H1 (cell line): ENCODE data around the gene OSBP. TPM values are rescaled to one million over a fixed set of nuclear protein-coding genes. Genes with fewer than 3 reads are reported as not detected.
A peak's percentile ranks its signal among the peaks of the same experiment; 100 is the strongest.

Source experiments
- CTCF ChIA-PET: fragments of 300-600 bp; sonication (Branson Sonifier 250); formaldehyde crosslinking; loops from one replicate; lab custom pipeline; 2021; ENCODE audit not compliant: partially characterized antibody; lab: Charles Lee
- POLR2A ChIA-PET: fragments of 300-600 bp; sonication (Branson Sonifier 250); formaldehyde crosslinking; loops from one replicate; lab custom pipeline; 2021; ENCODE audit warnings: inconsistent platforms; ENCODE audit not compliant: partially characterized antibody; lab: Charles Lee
- DNase-seq, 2 experiments: peaks; one replicate each; pipeline versions ENCODE4 v3.0.0 to v3.0.0-alpha.2; 2010 to 2022; ENCODE audit warnings: low spot score in 2 of 2, low read depth in 1 of 2, mixed read lengths in 1 of 2
- FAIRE-seq: peaks from 2 replicates; lab custom pipeline; 2011; peaks lifted over from hg19 to GRCh38; lab: Jason Lieb, UNC
- H2AFZ ChIP-seq: 2 replicates; pipeline ENCODE4 v1.8.1; 2012; ENCODE audit warnings: low read length, inconsistent platforms
- H2AK5ac ChIP-seq: 2 replicates; pipeline ENCODE4 v1.6.1; 2013; ENCODE audit warnings: low read depth, low read length
- H2BK120ac ChIP-seq: replicated peaks from 2 replicates; pipeline ENCODE3; 2013; ENCODE audit warnings: low read depth, low read length, inconsistent platforms
- H2BK12ac ChIP-seq: 2 replicates; pipeline ENCODE4 v1.6.1; 2013; ENCODE audit warnings: low read depth, low read length
- H2BK15ac ChIP-seq: 2 replicates; pipeline ENCODE4 v1.6.1; 2013; ENCODE audit warnings: low read length
- H2BK20ac ChIP-seq: 2 replicates; pipeline ENCODE4 v1.6.1; 2013; ENCODE audit warnings: low read length
- H2BK5ac ChIP-seq: 2 replicates; pipeline ENCODE4 v1.6.1; 2013; ENCODE audit warnings: low read depth, low read length
- H3K14ac ChIP-seq: 2 replicates; pipeline ENCODE4 v1.6.1; 2013; ENCODE audit warnings: inconsistent platforms; ENCODE audit not compliant: insufficient read length
- H3K18ac ChIP-seq: 2 replicates; pipeline ENCODE4 v1.6.1; 2013; ENCODE audit warnings: low read length; ENCODE audit errors: extremely low read depth
- H3K23ac ChIP-seq: 2 replicates; pipeline ENCODE4 v1.6.1; 2013; ENCODE audit warnings: inconsistent platforms; ENCODE audit not compliant: insufficient read length
- H3K23me2 ChIP-seq: 2 replicates; pipeline ENCODE4 v1.6.1; 2013; ENCODE audit warnings: low read depth, low read length
- H3K27ac ChIP-seq: 2 replicates; pipeline ENCODE4 v1.6.1; 2011; ENCODE audit warnings: low read depth, low read length, inconsistent platforms
- H3K27me3 ChIP-seq, 4 experiments: replicated peaks in 1 of 4; 1 replicate in 1 of 4; 2 replicates in 3 of 4; pipeline versions ENCODE4 v1.6.1 to v1.8.1; 2011 to 2013; ENCODE audit warnings: low read length in 3 of 4, mild to moderate bottlenecking in 3 of 4, inconsistent platforms in 2 of 4, mixed read lengths in 2 of 4, moderate library complexity in 1 of 4; ENCODE audit not compliant: control insufficient read depth in 3 of 4, insufficient read depth in 3 of 4; ENCODE audit errors: extremely low read depth in 1 of 4
- H3K36me3 ChIP-seq, 4 experiments: 2 replicates each; pipeline versions ENCODE4 v1.6.1 to v1.8.1; 2011 to 2013; ENCODE audit warnings: mild to moderate bottlenecking in 4 of 4, low read length in 3 of 4, moderate library complexity in 2 of 4, control low read depth in 1 of 4, inconsistent platforms in 1 of 4; ENCODE audit not compliant: insufficient read depth in 4 of 4, control insufficient read depth in 2 of 4
- H3K4ac ChIP-seq: replicated peaks from 2 replicates; pipeline ENCODE3; 2013; ENCODE audit warnings: low read length, low read depth, mixed read lengths, inconsistent platforms; ENCODE audit not compliant: insufficient read length
- H3K4me1 ChIP-seq, 4 experiments: replicated peaks in 1 of 4; 1 replicate in 1 of 4; 2 replicates in 3 of 4; pipeline versions ENCODE4 v1.6.1 to v1.8.1; 2011 to 2013; ENCODE audit warnings: low read length in 3 of 4, inconsistent platforms in 2 of 4, mixed read lengths in 1 of 4; ENCODE audit not compliant: insufficient read depth in 4 of 4, control insufficient read depth in 3 of 4
- H3K4me2 ChIP-seq, 2 experiments: 2 replicates each; pipeline versions ENCODE4 v1.6.1 to v1.8.1; 2011 to 2013; ENCODE audit warnings: low read depth in 2 of 2, low read length in 2 of 2, control low read depth in 1 of 2, inconsistent platforms in 1 of 2, mild to moderate bottlenecking in 1 of 2; ENCODE audit not compliant: insufficient read depth in 1 of 2
- H3K4me3 ChIP-seq, 4 experiments: fragments of 200-600, 300-600 bp in 1 of 4; sonication (generic), shearing (Covaris generic), sonication (Bioruptor Twin) in 1 of 4; 2 replicates each; pipeline versions ENCODE4 v1.5.1 to v1.8.1; 2011 to 2016; ENCODE audit warnings: low read length in 4 of 4, low read depth in 3 of 4, control low read depth in 2 of 4, inconsistent platforms in 2 of 4, mild to moderate bottlenecking in 2 of 4, mixed read lengths in 1 of 4, moderate library complexity in 1 of 4; ENCODE audit not compliant: insufficient read depth in 2 of 4; ENCODE audit errors: extremely low read depth in 1 of 4
- H3K56ac ChIP-seq: replicated peaks from 2 replicates; pipeline ENCODE3; 2013; ENCODE audit warnings: low read depth, mild to moderate bottlenecking, mixed read lengths, low read length, inconsistent platforms; ENCODE audit not compliant: insufficient read length
- H3K79me1 ChIP-seq: 2 replicates; pipeline ENCODE4 v1.6.1; 2013; ENCODE audit warnings: low read depth, low read length, control low read depth
- H3K79me2 ChIP-seq, 2 experiments: 2 replicates each; pipeline versions ENCODE4 v1.6.1 to v1.8.1; 2012 to 2013; ENCODE audit warnings: low read length in 2 of 2, mild to moderate bottlenecking in 2 of 2, inconsistent platforms in 1 of 2; ENCODE audit not compliant: insufficient read depth in 2 of 2, control insufficient read depth in 1 of 2
- H3K9ac ChIP-seq, 4 experiments: replicated peaks in 1 of 4; 1 replicate in 1 of 4; 2 replicates in 3 of 4; pipeline versions ENCODE4 v1.6.1 to v1.8.1; 2011 to 2013; ENCODE audit warnings: low read depth in 3 of 4, low read length in 3 of 4, control low read depth in 2 of 4, mild to moderate bottlenecking in 2 of 4, moderate library complexity in 2 of 4, inconsistent platforms in 1 of 4; ENCODE audit errors: extremely low read depth in 1 of 4
- H3K9me3 ChIP-seq, 2 experiments: 2 replicates each; pipeline versions ENCODE4 v1.6.1 to v1.8.1; 2012 to 2013; ENCODE audit warnings: mild to moderate bottlenecking in 2 of 2, moderate library complexity in 2 of 2, control low read depth in 1 of 2, inconsistent platforms in 1 of 2, low read depth in 1 of 2, low read length in 1 of 2, mixed read lengths in 1 of 2; ENCODE audit not compliant: insufficient read depth in 2 of 2
- H4K20me1 ChIP-seq, 2 experiments: replicated peaks in 1 of 2; 2 replicates each; pipeline versions ENCODE3 to v1.8.1; 2011 to 2013; ENCODE audit warnings: inconsistent platforms in 2 of 2, low read length in 2 of 2, mild to moderate bottlenecking in 1 of 2; ENCODE audit not compliant: insufficient read depth in 2 of 2, control insufficient read depth in 1 of 2
- H4K5ac ChIP-seq: 2 replicates; pipeline ENCODE4 v1.6.1; 2013; ENCODE audit warnings: low read length, low read depth, mixed read lengths, inconsistent platforms; ENCODE audit not compliant: insufficient read length
- H4K8ac ChIP-seq: 2 replicates; pipeline ENCODE4 v1.8.0; 2013; ENCODE audit warnings: mild to moderate bottlenecking, moderate library complexity, low read length, inconsistent platforms; ENCODE audit not compliant: insufficient read depth; ENCODE audit errors: extremely low read depth
- H4K91ac ChIP-seq: replicated peaks from 2 replicates; pipeline ENCODE3; 2013; ENCODE audit warnings: low read length, mixed read lengths, inconsistent platforms; ENCODE audit not compliant: insufficient read length
- BACH1 ChIP-seq: IDR thresholded peaks from 2 replicates; pipeline ENCODE4 v1.6.1; 2012; ENCODE audit warnings: low read length, improper control_type of control experiment
- CBX8 ChIP-seq: fragments of 300-800, 300-1000 bp; sonication (generic); IDR thresholded peaks from 2 replicates; pipeline ENCODE4 v1.7.1; 2016; ENCODE audit warnings: low read depth, low read length, borderline replicate concordance
- CREB1 ChIP-seq: IDR thresholded peaks from 2 replicates; pipeline ENCODE4 v1.6.1; 2012; ENCODE audit warnings: inconsistent platforms
- CTBP2 ChIP-seq: IDR thresholded peaks from 2 replicates; pipeline ENCODE4 v1.7.0; 2011; ENCODE audit warnings: borderline replicate concordance, mild to moderate bottlenecking, moderate library complexity, mixed read lengths, low read length; ENCODE audit not compliant: insufficient read depth, insufficient read length
- JUN ChIP-seq: IDR thresholded peaks from 2 replicates; pipeline ENCODE4 v1.6.1; 2011; ENCODE audit warnings: low read depth, mild to moderate bottlenecking, improper control_type of control experiment, low read length
- MAFK ChIP-seq: IDR thresholded peaks from 2 replicates; pipeline ENCODE4 v1.6.1; 2012; ENCODE audit warnings: low read depth, mild to moderate bottlenecking, improper control_type of control experiment, low read length
- SIN3A ChIP-seq, 2 experiments: IDR thresholded peaks in 1 of 2; conservative IDR thresholded peaks in 1 of 2; 2 replicates each; pipeline ENCODE4 v1.6.1; 2011 to 2012; ENCODE audit warnings: low read length in 2 of 2, improper control_type of control experiment in 1 of 2, low read depth in 1 of 2, mild to moderate bottlenecking in 1 of 2
- SIRT6 ChIP-seq: IDR thresholded peaks from one replicate; pipeline ENCODE4 v1.7.1; 2012; ENCODE audit warnings: low read length, inconsistent platforms
- SRF ChIP-seq: IDR thresholded peaks from 2 replicates; pipeline ENCODE4 v1.6.1; 2011; ENCODE audit warnings: mild to moderate bottlenecking, low read depth, low read length, moderate library complexity
- TCF12 ChIP-seq: IDR thresholded peaks from 2 replicates; pipeline ENCODE4 v1.6.1; 2011; ENCODE audit warnings: low read depth, mild to moderate bottlenecking, low read length
- YY1 ChIP-seq: IDR thresholded peaks from 2 replicates; pipeline ENCODE4 v1.6.1; 2011; ENCODE audit warnings: low read depth, mild to moderate bottlenecking, low read length
- ZNF274 ChIP-seq: IDR thresholded peaks from 2 replicates; pipeline ENCODE4 v1.7.0; 2012; ENCODE audit warnings: low read length, borderline replicate concordance; ENCODE audit errors: extremely low read depth
- WGBS, 2 experiments: shearing (Covaris generic) in 1 of 2; methylation state at CpG; one replicate each; pipeline versions ENCODE4 v1.1.6 to v1.1.7; 2013 to 2015; ENCODE audit warnings: low lambda C conversion rate in 2 of 2, mixed read lengths in 2 of 2, inconsistent platforms in 1 of 2, low coverage in 1 of 2, missing lambda C conversion rate in 1 of 2; ENCODE audit not compliant: insufficient replicate concordance in 2 of 2, insufficient coverage in 1 of 2, insufficient read length in 1 of 2; ENCODE audit errors: extremely low coverage in 1 of 2, missing lambda C conversion rate in 1 of 2; 5-methylcytosine and 5-hydroxymethylcytosine counted together
- polyA plus RNA-seq, 7 experiments: library from polyadenylated mRNA; depleted of rRNA in 3 of 7; stranded (reverse) in 5 of 7; unstranded in 2 of 7; fragments of >200 nt in 5 of 7; fragments of 200-250 nt in 2 of 7; gene quantifications; 1 replicate in 5 of 7; 2 replicates in 1 of 7; 4 replicates in 1 of 7; pipeline versions ENCODE4 v1.2.1 to v1.2.3, GENCODE V29; 2011 to 2013; ENCODE audit warnings: missing spikeins in 2 of 7, mixed read lengths in 2 of 7
- total RNA-seq: library from RNA; stranded (reverse); fragmentation: NEBNext Ultra II Directional; extraction: Animal tissue kit (Norgen Biotek cat#: 25700); gene quantifications from 2 replicates; pipeline ENCODE4 v1.2.1, GENCODE V29; 2021

Gene OSBP
- total and polyA plus RNA-seq, 2 of the 8 experiments (the other 6 are each of a cell fraction or from before 2014, with no cell fraction given), result 13.2 to 43.1 TPM

GRCh38 chr11:59550842-59551658 is 64.5 kb downstream of the OSBP start:
- Histone ChIP-seq H3K27ac (peak overlapping the region; percentile 57; the same call in 1 of the 2 replicates), H3K79me1 (no peaks in the 10 kb centered on the region), H2BK20ac (no peak overlapping the region), H2AK5ac (no peak overlapping the region), H2BK120ac (no peak overlapping the region), H3K4ac (no peak overlapping the region), H4K5ac (no peak overlapping the region), H3K27me3 (no peaks in the 10 kb centered on the region), H2BK5ac (no peak overlapping the region), H3K4me2 (peak overlapping the region; percentile 73 to 79), H4K20me1 (no peaks in the 10 kb centered on the region), H4K91ac (no peak overlapping the region), H2AFZ (no peak overlapping the region), H3K9ac (peak overlapping the region; percentile 68 to 75 (median 71)), H3K18ac (no peak overlapping the region), H3K4me1 (peaks cover 0 to 7% (median 0%) of the 10 kb centered on the region in 4 experiments; a peak in 2 of 7 replicates), H3K23ac (no peak overlapping the region), H3K36me3 (no peaks in the 10 kb centered on the region), H2BK12ac (no peak overlapping the region), H2BK15ac (no peak overlapping the region), H4K8ac (no peak overlapping the region), H3K79me2 (no peaks in the 10 kb centered on the region), H3K56ac (no peak overlapping the region), H3K14ac (no peak overlapping the region), H3K9me3 (no peaks in the 10 kb centered on the region), H3K23me2 (peaks cover 17% of the 10 kb centered on the region), H3K4me3 (peak overlapping the region; percentile 68 to 93 (median 80))
- DNase-seq (peak; percentile 73 to 86), FAIRE-seq (no peak)
- POLR2A ChIA-PET, result interaction anchor here (0.9 to 2.6 kb wide), 3 partner anchors 8 to 17 kb away, joined by 3 to 19 read pairs (median 4); no protein-coding TSS in a partner anchor
- 2% methylated on average over 34 of the region's 34 CpGs; no CpG with 5 or more reads in 1 of the 2 experiments for WGBS, 2 experiments
- CTCF ChIA-PET, result interaction anchor here (1.1 to 2.6 kb wide), 2 partner anchors 10 to 14 kb away, joined by 4 to 17 read pairs; no protein-coding TSS in a partner anchor
- no peak; the same call in 1 of the 2 replicates for TF ChIP-seq MAFK
- no peak for TF ChIP-seq SRF
- TF ChIP-seq CBX8, result no peak
- TF ChIP-seq SIN3A (conservative IDR thresholded peaks at IDR 0.05 in 1 of 2, IDR thresholded peaks at IDR 0.05 in 1 of 2; ENCODE audit: low read depth in 1 of 2, low read length in 2 of 2), result peak in 1 of 2 experiments; percentile 13; a peak in 1 of 4 replicates
- TF ChIP-seq ZNF274, result no peak
- no peak; the same call in 1 of the 2 replicates for TF ChIP-seq CREB1
- TF ChIP-seq JUN, result no peak
- no peak for TF ChIP-seq BACH1
- TF ChIP-seq CTBP2, result no peak
- TF ChIP-seq YY1, result peak; percentile 46; the same call in 1 of the 2 replicates
- no peak for TF ChIP-seq SIRT6
- TF ChIP-seq TCF12, result no peak
